Cortex of kidney (tissue), 1 donor: ENCODE measurements around the gene MICB.
"Not testable (repeated sequence)": the region's sequence is repeated elsewhere in the genome, so short reads cannot be mapped to it uniquely, and the experiment has no call there.

Source experiments
- DNase-seq: peaks from one replicate; lab custom pipeline; 2025; lab: John Stamatoyannopoulos, UW

MICB gene

GRCh38 chr6:31497531-31498476 lies at the start of gene MICB:
Gene MICB (plus strand): TSS chr6:31498145. CDS start chr6:31498194, 49 bp downstream.
- no peak for DNase-seq

- DNase-seq: no peak
These were observed 47.2 kb upstream of the MICB start for GRCh38 chr6:31450751-31451150.

DNA sequence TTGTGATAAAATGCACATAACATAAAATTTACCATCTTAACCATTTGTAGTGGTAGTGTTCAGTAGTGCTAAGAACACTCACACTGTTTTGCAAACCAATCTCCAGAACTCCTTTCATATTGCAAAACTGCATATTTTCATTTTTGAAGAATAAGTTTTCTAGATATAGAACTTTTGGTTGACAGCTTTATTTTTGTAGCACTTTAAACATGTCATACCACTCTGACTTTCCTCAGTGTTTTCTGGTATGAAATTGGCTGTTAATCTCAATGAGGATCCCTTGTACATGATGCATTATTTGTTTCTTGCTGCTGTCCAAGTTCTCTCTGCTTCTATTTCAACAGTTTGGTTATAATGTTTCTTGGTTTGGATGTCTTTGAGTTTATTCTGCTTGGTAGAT lies 45.1 kb upstream of the MICB start:
- DNase-seq: no peak

GRCh38 chr6:31453259-31453658 lies 44.7 kb upstream of the MICB start:
- DNase-seq: no peak

DNA sequence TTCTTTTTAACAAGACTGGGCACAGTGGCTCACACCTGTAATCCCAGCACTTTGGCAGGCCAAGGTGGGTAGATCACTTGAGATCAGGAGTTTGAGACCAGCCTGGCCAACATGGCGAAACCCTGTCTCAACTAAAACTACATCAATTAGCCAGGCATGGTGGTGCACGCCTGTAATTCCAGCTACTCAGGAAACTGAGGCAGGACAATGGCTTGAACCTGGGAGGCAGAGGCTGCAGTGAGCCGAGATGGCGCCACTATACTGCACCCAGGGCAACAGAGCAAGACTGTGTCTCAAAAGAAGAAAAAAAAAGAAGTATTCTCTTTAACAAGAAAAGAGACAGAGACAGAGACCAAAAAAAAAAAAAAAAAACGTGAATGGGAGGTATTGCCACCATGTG lies 38.1 kb upstream of the MICB start:
- DNase-seq: not testable (repeated sequence)

- DNase-seq: no peak
These were observed 37.5 kb upstream of the MICB start for GRCh38 chr6:31460361-31461025.

DNA sequence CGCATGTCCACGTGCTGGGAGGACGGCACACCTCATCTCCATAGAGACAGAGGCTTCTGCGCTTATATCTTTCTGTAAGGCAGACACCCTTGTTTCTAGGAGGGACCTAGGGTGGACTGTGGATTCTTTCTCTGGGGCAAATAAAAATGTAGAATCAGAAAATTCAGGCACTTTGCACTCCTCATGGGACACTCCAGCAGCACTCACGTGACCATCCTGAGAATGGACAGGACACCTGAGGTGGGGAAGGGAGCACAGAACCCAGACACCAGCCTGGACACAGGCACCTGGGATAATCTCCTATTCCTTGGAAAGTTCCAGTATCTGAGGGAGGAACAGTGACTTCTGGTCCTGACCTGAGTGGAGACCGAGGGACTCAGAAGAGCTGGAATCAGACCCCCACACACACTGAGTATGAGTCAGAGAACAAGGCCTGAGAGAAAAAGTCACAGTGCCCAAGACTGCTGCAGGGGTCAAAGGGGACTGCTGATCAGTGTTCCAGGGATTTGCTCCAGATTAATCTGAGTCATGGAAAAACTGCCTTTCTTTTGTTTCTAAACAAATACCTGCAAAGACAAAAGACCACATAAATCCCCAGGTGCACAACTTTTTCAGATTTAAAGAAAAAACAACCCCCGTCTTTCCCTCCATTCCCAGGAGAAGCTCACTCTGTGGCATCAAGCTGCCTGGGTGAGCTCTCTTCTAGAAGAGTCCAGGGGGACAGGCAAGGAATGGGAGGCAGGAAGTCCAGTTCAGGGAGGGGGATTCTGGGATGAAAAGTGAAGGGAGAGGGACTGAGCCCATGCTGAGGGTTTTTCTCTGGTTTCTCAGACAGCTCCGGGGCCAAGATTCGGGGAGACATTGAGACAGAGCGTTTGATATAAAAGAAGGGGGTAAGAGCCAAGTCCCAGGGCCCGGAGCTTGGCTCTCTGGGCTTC lies 35.6 kb upstream of the MICB start:
- no peak for DNase-seq

- DNase-seq: peak; percentile 44
These were observed 34.7 kb upstream of the MICB start for GRCh38 chr6:31462964-31463870.

- no peak for DNase-seq
These were observed 33.4 kb upstream of the MICB start for GRCh38 chr6:31464252-31465184.

DNA sequence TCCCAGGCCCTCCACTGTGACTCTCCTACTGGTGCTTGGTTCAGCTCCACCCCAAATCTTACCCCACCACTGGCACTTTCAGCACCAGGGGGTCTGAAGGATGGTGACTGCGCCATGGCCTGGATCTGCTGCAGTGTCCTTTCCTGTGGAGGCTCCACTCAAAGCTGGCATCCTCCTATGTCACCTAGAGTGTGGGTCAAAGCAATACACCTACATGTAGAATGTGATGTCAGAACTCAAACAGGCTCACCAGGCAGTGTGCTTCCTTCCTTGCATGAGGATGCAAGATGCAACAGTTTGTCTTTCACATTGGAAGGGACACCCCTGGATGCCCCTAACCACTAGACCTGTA lies 32.8 kb upstream of the MICB start:
- no peak for DNase-seq

- no peak for DNase-seq
These were observed 32.2 kb upstream of the MICB start for GRCh38 chr6:31465718-31466117.

DNA sequence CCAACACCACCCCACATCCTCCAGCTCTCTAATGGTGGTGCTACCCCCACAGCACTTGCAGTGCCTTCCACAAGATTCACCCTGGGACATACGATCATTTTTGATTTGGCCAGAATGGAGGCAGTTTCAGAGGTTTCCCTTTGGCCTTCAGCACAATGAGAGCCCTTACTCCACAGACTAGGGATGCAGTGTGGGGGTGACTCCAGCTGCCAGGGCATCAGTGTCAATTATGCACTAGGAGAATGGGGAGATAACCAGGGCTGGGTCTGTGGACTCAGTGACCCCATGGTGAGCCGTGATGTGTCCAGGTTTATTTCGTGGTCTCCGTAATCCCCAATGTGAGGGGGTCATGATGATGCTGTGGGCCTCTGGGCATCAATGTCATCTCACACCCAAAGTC lies 31.5 kb upstream of the MICB start:
- no peak for DNase-seq

DNA sequence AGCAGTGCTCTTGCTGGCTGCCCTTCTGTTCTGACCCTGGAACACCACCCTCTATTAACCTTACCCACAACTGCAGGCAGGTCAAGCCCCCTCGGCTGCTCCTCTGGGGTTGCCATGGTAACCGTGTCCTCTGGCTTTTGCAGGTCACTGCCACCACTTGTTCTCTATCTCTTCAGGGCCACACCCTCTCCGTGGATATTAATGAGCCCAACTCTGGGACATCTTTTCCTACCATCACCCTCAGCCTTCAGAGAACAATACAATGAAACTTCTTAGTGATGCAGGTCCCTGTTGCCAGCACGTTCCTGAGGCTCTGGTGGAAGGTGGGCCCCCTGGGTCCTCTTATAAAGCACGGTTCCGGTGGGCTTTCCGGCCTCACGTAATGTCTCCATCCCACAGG lies 30.8 kb upstream of the MICB start:
- no peak for DNase-seq

GRCh38 chr6:31468311-31468710 lies 29.6 kb upstream of the MICB start:
- DNase-seq: no peak

DNA sequence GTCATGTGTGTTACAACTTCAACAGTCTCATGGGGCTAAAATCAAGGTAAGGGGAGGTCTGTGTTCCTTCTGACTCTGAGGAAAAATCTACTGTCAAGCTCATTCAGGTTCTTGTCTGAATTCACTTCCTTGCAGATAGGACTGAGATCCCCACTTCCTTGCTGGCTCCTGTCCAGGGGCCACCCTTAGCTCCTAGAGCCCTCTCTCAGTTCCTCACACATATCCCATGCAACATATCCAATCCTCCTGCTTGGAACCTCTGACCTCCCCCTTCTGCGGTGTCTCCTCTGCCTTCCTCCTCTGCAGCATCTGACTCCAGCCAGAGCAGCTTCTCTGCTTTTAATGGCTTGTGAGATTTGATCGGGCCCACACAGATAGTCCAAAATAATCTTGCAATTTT lies 27.1 kb upstream of the MICB start:
- no peak for DNase-seq

GRCh38 chr6:31471711-31472110 lies 26.2 kb upstream of the MICB start:
- no peak for DNase-seq

GRCh38 chr6:31472259-31472658 lies 25.7 kb upstream of the MICB start:
- no peak for DNase-seq

DNA sequence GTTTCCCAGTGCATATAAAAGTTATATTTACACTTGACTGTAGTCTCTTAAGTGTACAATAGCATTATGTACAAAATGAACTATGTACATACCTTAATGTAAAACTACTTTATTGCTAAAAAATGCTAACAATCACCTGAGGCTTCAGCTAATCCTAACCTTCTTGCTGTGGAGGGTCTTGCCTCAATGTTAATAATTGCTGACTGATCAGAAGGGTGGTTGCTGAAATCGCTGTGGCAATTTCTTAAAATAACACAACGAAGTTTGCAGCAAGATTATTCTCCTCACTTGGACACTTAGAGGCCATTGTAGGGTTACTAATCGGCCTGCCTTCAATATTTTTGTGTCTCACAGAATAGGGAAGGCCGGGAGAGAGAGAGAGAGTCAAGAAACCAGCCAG lies 24.7 kb upstream of the MICB start:
- no peak for DNase-seq

GRCh38 chr6:31473780-31474761 lies 23.9 kb upstream of the MICB start:
- no peak for DNase-seq
